MCF 10A (cell line): ENCODE data around the gene SLC16A2. TPM values are rescaled to one million over a fixed set of nuclear protein-coding genes. Genes with fewer than 3 reads are reported as not detected.

Experiments used
- Bru-seq: library from RNA; stranded (reverse); fragments of 400-500 nt; gene quantifications from one replicate; lab custom pipeline; 2021; lab: Mats Ljungman, UMichigan
- BruChase-seq, 2 experiments: library from RNA; stranded (reverse); fragments of 400-500 nt; gene quantifications; one replicate each; lab custom pipeline; 2021; lab: Mats Ljungman, UMichigan
- BruUV-seq: library from RNA; stranded (reverse); fragments of 400-500 nt; replicated peaks from 2 replicates; lab custom pipeline; 2021; lab: Mats Ljungman, UMichigan
- CTCF ChIA-PET: fragments of 300-600 bp; sonication (Branson Sonifier 250); formaldehyde crosslinking; extraction: SDS; loops from one replicate; lab custom pipeline; 2021; ENCODE audit warnings: antibody characterized with exemption, inconsistent platforms; lab: Yijun Ruan, JAX
- POLR2A ChIA-PET: fragments of 300-600, 350-650 bp; sonication (Branson Sonifier 250); formaldehyde crosslinking; extraction: SDS; loops from one replicate; lab custom pipeline; 2020; ENCODE audit warnings: antibody characterized with exemption, inconsistent platforms; lab: Yijun Ruan, JAX
- DNase-seq: peaks from one replicate; pipeline ENCODE4 v3.0.0-alpha.2; 2018; ENCODE audit not compliant: unreplicated experiment
- H3K27ac Mint-ChIP-seq: one replicate; pipeline ENCODE4 v1.8.0; 2022; ENCODE audit warnings: mild to moderate bottlenecking, low read depth, mixed read lengths; ENCODE audit not compliant: unreplicated experiment
- H3K27me3 Mint-ChIP-seq: one replicate; pipeline ENCODE4 v1.8.0; 2022; ENCODE audit warnings: mixed read lengths; ENCODE audit not compliant: insufficient read depth, unreplicated experiment
- H3K36me3 Mint-ChIP-seq: one replicate; pipeline ENCODE4 v1.8.0; 2022; ENCODE audit warnings: mild to moderate bottlenecking, moderate library complexity, mixed read lengths; ENCODE audit not compliant: insufficient read depth, unreplicated experiment
- H3K4me1 Mint-ChIP-seq: one replicate; pipeline ENCODE4 v1.8.0; 2022; ENCODE audit warnings: mixed read lengths; ENCODE audit not compliant: insufficient read depth, unreplicated experiment
- H3K4me3 Mint-ChIP-seq: one replicate; pipeline ENCODE4 v1.8.0; 2022; ENCODE audit warnings: mild to moderate bottlenecking, moderate library complexity, mixed read lengths; ENCODE audit not compliant: unreplicated experiment
- H3K9me3 Mint-ChIP-seq: one replicate; pipeline ENCODE4 v1.8.0; 2022; ENCODE audit warnings: mixed read lengths; ENCODE audit not compliant: unreplicated experiment
- intact Hi-C: fragments of 100-400 bp; cut with micrococcal nuclease; formaldehyde crosslinking; loops from 2 replicates; pipeline ENCODE4 v1.14.1; 2022
- long read RNA-seq: library from polyadenylated mRNA; stranded (forward); transcript quantifications from one replicate; pipeline ENCODE4 v2.0.0, GENCODE V29; 2022
- total RNA-seq: library from RNA; stranded (reverse); gene quantifications from 2 replicates; pipeline ENCODE4 v1.2.3, GENCODE V29; 2022
- TF ChIP-seq, protein P1 (sequence below): fragments of 200-600 bp; IDR thresholded peaks from one replicate; pipeline ENCODE4 v1.8.0; 2022; ENCODE audit warnings: antibody characterized with exemption, mild to moderate bottlenecking; ENCODE audit not compliant: unreplicated experiment

The SLC16A2 gene
- total RNA-seq (11.9 and 13.7 TPM in 2 replicates), Bru-seq, nascent RNA (percentile 53 among the genes with signal in this experiment), BruChase-seq, experiment 1, labeled RNA remaining after a 6-hour chase (percentile 52 among the genes with signal in this experiment), BruChase-seq, experiment 2, labeled RNA remaining after a 2-hour chase (percentile 58 among the genes with signal in this experiment)
- long read RNA-seq, full-length matches to known transcripts: 21 of 43 reads
- long read RNA-seq, partial matches to known transcripts: 15 of 43 reads
- long read RNA-seq, other reads (novel, unspliced or antisense): 7 of 43 reads

GRCh38 chrX:74421036-74421739 is at the start of gene SLC16A2:
Gene SLC16A2 (plus strand): TSS chrX:74421493. CDS start chrX:74421638, 145 bp downstream.
- H3K27ac Mint-ChIP-seq: peak within 1 kb of the TSS; percentile 56
- intact Hi-C loops: loop anchor here (1.0 to 10.0 kb wide), 3 partner anchors 30 to 114 kb away; no protein-coding TSS in a partner anchor
- H3K27me3 Mint-ChIP-seq: peaks cover 11% of the 10 kb centered on the region
- no TSS peak for BruUV-seq
- DNase-seq: peak; percentile 69
- no peaks in the 10 kb centered on the region for H3K36me3 Mint-ChIP-seq
- ChIA-PET CTCF (interaction anchor here (0.6 to 3.1 kb wide), 8 partner anchors 11 to 1881 kb away, joined by 3 to 13 read pairs (median 4); no protein-coding TSS in a partner anchor), POLR2A (interaction anchor here (0.6 to 6.0 kb wide), 11 partner anchors 12 to 882 kb away, joined by 3 to 51 read pairs (median 4); no protein-coding TSS in a partner anchor)
- H3K4me3 Mint-ChIP-seq: peak within 1 kb of the TSS; percentile 89
- TF ChIP-seq, protein P1, sequence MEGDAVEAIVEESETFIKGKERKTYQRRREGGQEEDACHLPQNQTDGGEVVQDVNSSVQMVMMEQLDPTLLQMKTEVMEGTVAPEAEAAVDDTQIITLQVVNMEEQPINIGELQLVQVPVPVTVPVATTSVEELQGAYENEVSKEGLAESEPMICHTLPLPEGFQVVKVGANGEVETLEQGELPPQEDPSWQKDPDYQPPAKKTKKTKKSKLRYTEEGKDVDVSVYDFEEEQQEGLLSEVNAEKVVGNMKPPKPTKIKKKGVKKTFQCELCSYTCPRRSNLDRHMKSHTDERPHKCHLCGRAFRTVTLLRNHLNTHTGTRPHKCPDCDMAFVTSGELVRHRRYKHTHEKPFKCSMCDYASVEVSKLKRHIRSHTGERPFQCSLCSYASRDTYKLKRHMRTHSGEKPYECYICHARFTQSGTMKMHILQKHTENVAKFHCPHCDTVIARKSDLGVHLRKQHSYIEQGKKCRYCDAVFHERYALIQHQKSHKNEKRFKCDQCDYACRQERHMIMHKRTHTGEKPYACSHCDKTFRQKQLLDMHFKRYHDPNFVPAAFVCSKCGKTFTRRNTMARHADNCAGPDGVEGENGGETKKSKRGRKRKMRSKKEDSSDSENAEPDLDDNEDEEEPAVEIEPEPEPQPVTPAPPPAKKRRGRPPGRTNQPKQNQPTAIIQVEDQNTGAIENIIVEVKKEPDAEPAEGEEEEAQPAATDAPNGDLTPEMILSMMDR: no peak
- H3K4me1 Mint-ChIP-seq: no peaks in the 10 kb centered on the region
- H3K9me3 Mint-ChIP-seq: no peaks in the 10 kb centered on the region

DNA sequence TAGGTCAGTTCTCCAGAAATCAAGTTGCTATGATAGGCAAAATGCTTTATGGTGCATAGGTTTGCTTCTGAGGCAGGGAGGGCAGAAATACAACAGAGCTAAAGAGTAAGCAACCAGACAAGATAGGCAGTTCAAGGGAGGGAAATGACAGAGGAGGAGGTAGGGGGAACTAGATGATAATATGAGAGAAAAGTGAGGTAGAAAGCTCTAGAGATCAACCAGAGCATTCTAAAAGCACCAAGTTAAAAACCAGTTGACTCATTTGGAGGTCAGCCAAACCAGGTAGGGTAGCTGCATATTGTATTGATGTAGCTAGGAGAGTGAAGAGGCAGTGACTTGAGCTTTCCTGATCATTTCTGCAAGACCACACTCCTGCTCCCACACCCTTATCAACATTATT is 49.0 kb upstream of the SLC16A2 start:
- Mint-ChIP-seq H3K4me1 (peaks cover 15% of the 10 kb centered on the region), H3K36me3 (no peaks in the 10 kb centered on the region), H3K9me3 (no peaks in the 10 kb centered on the region), H3K27ac (no peak overlapping the region), H3K4me3 (no peak overlapping the region), H3K27me3 (peaks cover 93% of the 10 kb centered on the region)
- intact Hi-C loops: no loop called here
- TF ChIP-seq, protein P1: no peak
- ChIA-PET CTCF (interaction anchor here (0.5 to 2.5 kb wide), 4 partner anchors 11 to 91 kb away, joined by 3 to 28 read pairs (median 4); no protein-coding TSS in a partner anchor), POLR2A (interaction anchor here (0.6 kb wide), 1 partner anchor 1848 kb away, joined by 3 read pairs; no protein-coding TSS in a partner anchor)
- peak; percentile 39 for DNase-seq
- BruUV-seq: no TSS peak

GRCh38 chrX:74377282-74377681 is 44.0 kb upstream of the SLC16A2 start:
- ChIA-PET CTCF (interaction anchor here (0.9 to 1.1 kb wide), 3 partner anchors 33 to 170 kb away, joined by 3 read pairs; no protein-coding TSS in a partner anchor), POLR2A (interaction anchor here (0.6 kb wide), 2 partner anchors 8 to 1783 kb away, joined by 3 read pairs; no protein-coding TSS in a partner anchor)
- H3K9me3 Mint-ChIP-seq: no peaks in the 10 kb centered on the region
- TF ChIP-seq, protein P1: no peak
- no peak for DNase-seq
- no peaks in the 10 kb centered on the region for H3K36me3 Mint-ChIP-seq
- BruUV-seq: no TSS peak
- intact Hi-C loops: no loop called here
- no peak overlapping the region for H3K27ac Mint-ChIP-seq
- H3K4me1 Mint-ChIP-seq: peaks cover 4% of the 10 kb centered on the region
- peaks cover 82% of the 10 kb centered on the region for H3K27me3 Mint-ChIP-seq
- H3K4me3 Mint-ChIP-seq: no peak overlapping the region
